ENCODE results near the gene PRX. TPM values are rescaled to one million over a fixed set of nuclear protein-coding genes. Genes with fewer than 3 reads are reported as not detected.
"Not testable (repeated sequence)": the region's sequence is repeated elsewhere in the genome, so short reads cannot be mapped to it uniquely, and the experiment has no call there.

PRX gene
- total and polyA plus RNA-seq, 9 donors = 7.0 to 9.3 (median 7.8) TPM

GRCh38 chr19:40378509-40378908 is 34.7 kb downstream of the PRX start:
- 86% methylated on average over 2 of the region's 2 CpGs for WGBS (ENCODE audit: insufficient coverage)
- Histone ChIP-seq H3K27ac (ENCODE audit: low read length) (no peak overlapping the region), H3K9me3 (replicated peaks; ENCODE audit: control insufficient read depth, low read depth, low read length) (no peaks in the 10 kb centered on the region), H3K36me3 (ENCODE audit: control insufficient read depth, insufficient read depth, low read length) (peaks cover 48% of the 10 kb centered on the region), H3K27me3 (ENCODE audit: control insufficient read depth, insufficient read depth, low read length) (no peaks in the 10 kb centered on the region), H3K4me3 (ENCODE audit: low read length) (no peak overlapping the region), H3K4me1 (ENCODE audit: control insufficient read depth, insufficient read depth, low read length) (no peaks in the 10 kb centered on the region)
- no peak for DNase-seq

GRCh38 chr19:40377876-40378385 is 35.2 kb downstream of the PRX start:
- DNase-seq = no peak
- 80% methylated on average over 21 of the region's 25 CpGs for WGBS (ENCODE audit: insufficient coverage)
- Histone ChIP-seq H3K4me1 (ENCODE audit: control insufficient read depth, insufficient read depth, low read length) (no peaks in the 10 kb centered on the region), H3K9me3 (replicated peaks; ENCODE audit: control insufficient read depth, low read depth, low read length) (no peaks in the 10 kb centered on the region), H3K36me3 (ENCODE audit: control insufficient read depth, insufficient read depth, low read length) (peaks cover 54% of the 10 kb centered on the region), H3K27ac (ENCODE audit: low read length) (no peak overlapping the region), H3K27me3 (ENCODE audit: control insufficient read depth, insufficient read depth, low read length) (no peaks in the 10 kb centered on the region), H3K4me3 (ENCODE audit: low read length) (no peak overlapping the region)

- Histone ChIP-seq H3K4me1 (ENCODE audit: control insufficient read depth, insufficient read depth, low read length) (no peaks in the 10 kb centered on the region), H3K36me3 (ENCODE audit: control insufficient read depth, insufficient read depth, low read length) (peaks cover 69% of the 10 kb centered on the region), H3K27me3 (ENCODE audit: control insufficient read depth, insufficient read depth, low read length) (no peaks in the 10 kb centered on the region), H3K27ac (ENCODE audit: low read length) (no peak overlapping the region), H3K9me3 (replicated peaks; ENCODE audit: control insufficient read depth, low read depth, low read length) (no peaks in the 10 kb centered on the region), H3K4me3 (ENCODE audit: low read length) (no peak overlapping the region)
- WGBS (ENCODE audit: insufficient coverage) = 85% methylated on average over 14 of the region's 17 CpGs
- no peak for DNase-seq
Measured at GRCh38 chr19:40376286-40376862, 36.8 kb downstream of the PRX start.

- Histone ChIP-seq H3K27me3 (ENCODE audit: control insufficient read depth, insufficient read depth, low read length) (no peaks in the 10 kb centered on the region), H3K27ac (ENCODE audit: low read length) (no peak overlapping the region), H3K9me3 (replicated peaks; ENCODE audit: control insufficient read depth, low read depth, low read length) (no peaks in the 10 kb centered on the region), H3K4me3 (ENCODE audit: low read length) (no peak overlapping the region), H3K4me1 (ENCODE audit: control insufficient read depth, insufficient read depth, low read length) (peaks cover 2% of the 10 kb centered on the region), H3K36me3 (ENCODE audit: control insufficient read depth, insufficient read depth, low read length) (peaks cover 75% of the 10 kb centered on the region)
- WGBS (ENCODE audit: insufficient coverage) = 91% methylated on average over 7 of the region's 7 CpGs
- no peak for DNase-seq
Measured at GRCh38 chr19:40374084-40374483, 39.1 kb downstream of the PRX start.

- Histone ChIP-seq H3K36me3 (ENCODE audit: control insufficient read depth, insufficient read depth, low read length) (peaks cover 81% of the 10 kb centered on the region), H3K4me1 (ENCODE audit: control insufficient read depth, insufficient read depth, low read length) (peaks cover 20% of the 10 kb centered on the region), H3K27me3 (ENCODE audit: control insufficient read depth, insufficient read depth, low read length) (no peaks in the 10 kb centered on the region), H3K27ac (ENCODE audit: low read length) (no peak overlapping the region), H3K4me3 (ENCODE audit: low read length) (no peak overlapping the region), H3K9me3 (replicated peaks; ENCODE audit: control insufficient read depth, low read depth, low read length) (no peaks in the 10 kb centered on the region)
- 94% methylated on average over 2 of the region's 5 CpGs for WGBS (ENCODE audit: insufficient coverage)
- DNase-seq = no peak
Measured at GRCh38 chr19:40371802-40372122, 41.4 kb downstream of the PRX start.

GRCh38 chr19:40370997-40371801 is 42.0 kb downstream of the PRX start:
- Histone ChIP-seq H3K27ac (ENCODE audit: low read length) (no peak overlapping the region), H3K36me3 (ENCODE audit: control insufficient read depth, insufficient read depth, low read length) (peaks cover 78% of the 10 kb centered on the region), H3K4me1 (ENCODE audit: control insufficient read depth, insufficient read depth, low read length) (peaks cover 26% of the 10 kb centered on the region), H3K27me3 (ENCODE audit: control insufficient read depth, insufficient read depth, low read length) (no peaks in the 10 kb centered on the region), H3K4me3 (ENCODE audit: low read length) (no peak overlapping the region), H3K9me3 (replicated peaks; ENCODE audit: control insufficient read depth, low read depth, low read length) (no peaks in the 10 kb centered on the region)
- DNase-seq = no peak
- 89% methylated on average over 5 of the region's 7 CpGs for whole genome bisulfite sequencing (ENCODE audit: insufficient coverage)

- not testable (repeated sequence) for H3K9me3 ChIP-seq (replicated peaks; ENCODE audit: control insufficient read depth, low read depth, low read length)
- 100% methylated on average over 1 of the region's 3 CpGs for WGBS (ENCODE audit: insufficient coverage)
- H3K36me3 ChIP-seq (ENCODE audit: control insufficient read depth, insufficient read depth, low read length) = peaks cover 78% of the 10 kb centered on the region
Measured at GRCh38 chr19:40370253-40370652, 42.9 kb downstream of the PRX start.

GRCh38 chr19:40369797-40370196 is 43.4 kb downstream of the PRX start:
- Histone ChIP-seq H3K27ac (ENCODE audit: low read length) (no peak overlapping the region), H3K4me1 (ENCODE audit: control insufficient read depth, insufficient read depth, low read length) (peaks cover 33% of the 10 kb centered on the region), H3K4me3 (ENCODE audit: low read length) (no peak overlapping the region), H3K9me3 (replicated peaks; ENCODE audit: control insufficient read depth, low read depth, low read length) (no peaks in the 10 kb centered on the region), H3K36me3 (ENCODE audit: control insufficient read depth, insufficient read depth, low read length) (peaks cover 78% of the 10 kb centered on the region), H3K27me3 (ENCODE audit: control insufficient read depth, insufficient read depth, low read length) (no peaks in the 10 kb centered on the region)
- WGBS (ENCODE audit: insufficient coverage) = 85% methylated on average over 10 of the region's 12 CpGs
- no peak for DNase-seq

More at GRCh38 chr19:40370253-40370652, 42.9 kb downstream of the PRX start:
- not testable (repeated sequence) for DNase-seq; H3K27ac ChIP-seq (ENCODE audit: low read length); H3K4me3 ChIP-seq (ENCODE audit: low read length); H3K27me3 ChIP-seq (ENCODE audit: control insufficient read depth, insufficient read depth, low read length)
- H3K4me1 ChIP-seq (ENCODE audit: control insufficient read depth, insufficient read depth, low read length) = peaks cover 30% of the 10 kb centered on the region

GRCh38 chr19:40367577-40368434 is 45.4 kb downstream of the PRX start:
- H3K4me1 ChIP-seq (ENCODE audit: control insufficient read depth, insufficient read depth, low read length) = peaks cover 33% of the 10 kb centered on the region
- no peaks in the 10 kb centered on the region for H3K27me3 ChIP-seq (ENCODE audit: control insufficient read depth, insufficient read depth, low read length)
- peak overlapping the region; percentile 82 for H3K27ac ChIP-seq (ENCODE audit: low read length)
- 54% methylated on average over 7 of the region's 16 CpGs for WGBS (ENCODE audit: insufficient coverage)
- DNase-seq = peak; percentile 72
- H3K9me3 ChIP-seq (replicated peaks; ENCODE audit: control insufficient read depth, low read depth, low read length) = no peaks in the 10 kb centered on the region
- H3K4me3 ChIP-seq (ENCODE audit: low read length) = no peak overlapping the region
- H3K36me3 ChIP-seq (ENCODE audit: control insufficient read depth, insufficient read depth, low read length) = peaks cover 61% of the 10 kb centered on the region
